Measurements from ENCODE around the gene POLR3E.
"Not testable (repeated sequence)": the region's sequence is repeated elsewhere in the genome, so short reads cannot be mapped to it uniquely, and the experiment has no call there.

POLR3E gene

GRCh38 chr16:22366889-22367288, 69.7 kb downstream of the POLR3E start:
- no peak for DNase-seq

GRCh38 chr16:22368200-22368826, 71.1 kb downstream of the POLR3E start:
- DNase-seq = not testable (repeated sequence)

- DNase-seq = no peak
Measured at GRCh38 chr16:22369221-22369811, 72.1 kb downstream of the POLR3E start.

- no peak for DNase-seq
Measured at GRCh38 chr16:22370038-22370820, 73.0 kb downstream of the POLR3E start.

GRCh38 chr16:22372882-22373661, 75.9 kb downstream of the POLR3E start:
- DNase-seq = no peak

- DNase-seq = peak; percentile 46
Measured at GRCh38 chr16:22373662-22374310, 76.6 kb downstream of the POLR3E start.

- peak; percentile 97 for DNase-seq
Measured at GRCh38 chr16:22374311-22375116, 77.3 kb downstream of the POLR3E start, which contains the start of gene CDR2. Gene CDR2 (minus strand): TSS chr16:22374619. CDS start chr16:22374309, 310 bp downstream.

GRCh38 chr16:22375117-22375962, 78.1 kb downstream of the POLR3E start:
- DNase-seq = no peak

GRCh38 chr16:22375963-22376640, 78.9 kb downstream of the POLR3E start:
- DNase-seq = no peak

GRCh38 chr16:22379656-22380055, 82.4 kb downstream of the POLR3E start:
- no peak for DNase-seq

- no peak for DNase-seq
Measured at GRCh38 chr16:22380529-22380928, 83.3 kb downstream of the POLR3E start.

- DNase-seq = no peak
Measured at GRCh38 chr16:22381392-22381791, 84.2 kb downstream of the POLR3E start.

GRCh38 chr16:22383827-22384226, 86.6 kb downstream of the POLR3E start:
- DNase-seq = no peak
